Osteoblast (primary cell): ENCODE measurements around the gene CCDC80. TPM values are rescaled to one million over a fixed set of nuclear protein-coding genes. Genes with fewer than 3 reads are reported as not detected.

Experiments
- DNase-seq: peaks from one replicate; pipeline ENCODE4 v3.0.0; 2011; ENCODE audit warnings: low spot score, mixed read lengths; ENCODE audit not compliant: insufficient read length; ENCODE audit errors: missing footprints
- H2AFZ ChIP-seq: 2 replicates; pipeline ENCODE4 v1.6.0; 2011; ENCODE audit warnings: mild to moderate bottlenecking, low read length
- H3K27ac ChIP-seq: 2 replicates; pipeline ENCODE4 v1.5.1; 2011; ENCODE audit warnings: mild to moderate bottlenecking, low read depth, low read length, moderate library complexity
- H3K27me3 ChIP-seq: 2 replicates; pipeline ENCODE4 v1.6.0; 2012; ENCODE audit warnings: mild to moderate bottlenecking, control low read depth, inconsistent platforms, low read length, moderate library complexity; ENCODE audit not compliant: insufficient read depth
- H3K36me3 ChIP-seq: 2 replicates; pipeline ENCODE4 v1.5.1; 2011; ENCODE audit warnings: mild to moderate bottlenecking, low read length, control low read depth, moderate library complexity; ENCODE audit not compliant: insufficient read depth
- H3K4me1 ChIP-seq: 2 replicates; pipeline ENCODE4 v1.5.1; 2011; ENCODE audit warnings: mild to moderate bottlenecking, low read length, control low read depth, moderate library complexity; ENCODE audit not compliant: insufficient read depth
- H3K4me2 ChIP-seq: 2 replicates; pipeline ENCODE4 v1.6.0; 2011; ENCODE audit warnings: mild to moderate bottlenecking, low read length; ENCODE audit not compliant: insufficient read depth
- H3K4me3 ChIP-seq: fragments of 200-600 bp; sonication (generic); 3 replicates; pipeline ENCODE4 v1.5.1; 2012; ENCODE audit warnings: mild to moderate bottlenecking, low read length, inconsistent platforms; ENCODE audit not compliant: insufficient read depth
- H3K79me2 ChIP-seq: 2 replicates; pipeline ENCODE4 v1.6.0; 2012; ENCODE audit warnings: mild to moderate bottlenecking, low read length, control low read depth, inconsistent platforms; ENCODE audit not compliant: insufficient read depth
- H3K9me3 ChIP-seq: 2 replicates; pipeline ENCODE4 v1.5.1; 2011; ENCODE audit warnings: low read depth, low read length, control low read depth
- H4K20me1 ChIP-seq: 2 replicates; pipeline ENCODE4 v1.6.0; 2012; ENCODE audit warnings: mild to moderate bottlenecking, low read length, control low read depth; ENCODE audit not compliant: insufficient read depth
- CTCF ChIP-seq: IDR thresholded peaks from 2 replicates; pipeline ENCODE4 v1.5.1; 2011; ENCODE audit warnings: mild to moderate bottlenecking, low read depth, low read length, moderate library complexity; ENCODE audit errors: extremely low read depth
- total RNA-seq: library from RNA; depleted of rRNA; stranded (reverse); fragments of >200 nt; gene quantifications from 2 replicates; pipeline ENCODE4 v1.2.3, GENCODE V29; 2012

Gene CCDC80
- total RNA-seq, 1 donor, result 657 TPM

GRCh38 chr3:112561484-112561733 is 79.5 kb downstream of the CCDC80 start:
- no peaks in the 10 kb centered on the region for H3K36me3 ChIP-seq
- H3K4me2 ChIP-seq, result peak overlapping the region; percentile 69
- H3K4me1 ChIP-seq, result peaks cover 14% of the 10 kb centered on the region
- peak overlapping the region; percentile 86 for H2AFZ ChIP-seq
- H3K27ac ChIP-seq, result peak overlapping the region; percentile 88
- peak overlapping the region; percentile 74 for H3K4me3 ChIP-seq
- H3K9me3 ChIP-seq, result no peaks in the 10 kb centered on the region
- H3K27me3 ChIP-seq, result no peaks in the 10 kb centered on the region
- peaks cover 54% of the 10 kb centered on the region for H3K79me2 ChIP-seq
- DNase-seq, result peak; percentile 88
- TF ChIP-seq CTCF, result no peak
- H4K20me1 ChIP-seq, result no peaks in the 10 kb centered on the region

GRCh38 chr3:112560721-112561483 is 80.0 kb downstream of the CCDC80 start:
- Histone ChIP-seq H2AFZ (peak overlapping the region; percentile 86), H3K4me1 (peaks cover 14% of the 10 kb centered on the region), H3K9me3 (no peaks in the 10 kb centered on the region), H3K27ac (peak overlapping the region; percentile 88), H3K36me3 (no peaks in the 10 kb centered on the region), H3K79me2 (peaks cover 56% of the 10 kb centered on the region), H3K4me3 (peak overlapping the region; percentile 74), H4K20me1 (no peaks in the 10 kb centered on the region), H3K4me2 (peak overlapping the region; percentile 69), H3K27me3 (no peaks in the 10 kb centered on the region)
- TF ChIP-seq CTCF, result no peak
- peak; percentile 90 for DNase-seq

GRCh38 chr3:112560307-112560706 is 80.6 kb downstream of the CCDC80 start:
- Histone ChIP-seq H3K27me3 (no peaks in the 10 kb centered on the region), H3K36me3 (no peaks in the 10 kb centered on the region), H3K79me2 (peaks cover 62% of the 10 kb centered on the region), H3K9me3 (no peaks in the 10 kb centered on the region), H2AFZ (no peak overlapping the region), H3K4me1 (peaks cover 14% of the 10 kb centered on the region), H3K4me3 (peak overlapping the region; percentile 74), H4K20me1 (no peaks in the 10 kb centered on the region), H3K27ac (peak overlapping the region; percentile 88), H3K4me2 (peak overlapping the region; percentile 69)
- DNase-seq, result no peak
- no peak for TF ChIP-seq CTCF

GRCh38 chr3:112557976-112558375 is 83.0 kb downstream of the CCDC80 start:
- TF ChIP-seq CTCF, result no peak

More at GRCh38 chr3:112557976-112558375, 83.0 kb downstream of the CCDC80 start:
- peaks cover 79% of the 10 kb centered on the region for H3K79me2 ChIP-seq
- no peak overlapping the region for H2AFZ ChIP-seq
- no peaks in the 10 kb centered on the region for H4K20me1 ChIP-seq
- H3K4me3 ChIP-seq, result no peak overlapping the region
- no peaks in the 10 kb centered on the region for H3K36me3 ChIP-seq
- H3K4me2 ChIP-seq, result no peak overlapping the region
- no peaks in the 10 kb centered on the region for H3K9me3 ChIP-seq
- no peak for DNase-seq
- H3K27me3 ChIP-seq, result no peaks in the 10 kb centered on the region
- no peak overlapping the region for H3K27ac ChIP-seq
- peaks cover 9% of the 10 kb centered on the region for H3K4me1 ChIP-seq
